GM19238 (cell line): ENCODE data around the gene SCGB1D2.

Experiments used
- DNase-seq: peaks from one replicate; pipeline ENCODE4 v3.0.0; 2011; ENCODE audit warnings: low spot score; ENCODE audit not compliant: insufficient read length

Gene SCGB1D2

GRCh38 chr11:62260261-62260953 lies 18.4 kb downstream of the SCGB1D2 start:
- DNase-seq: no peak

GRCh38 chr11:62264004-62264403 lies 22.0 kb downstream of the SCGB1D2 start:
- DNase-seq: no peak

- DNase-seq: no peak
These were observed 24.5 kb downstream of the SCGB1D2 start for GRCh38 chr11:62266558-62266957.

GRCh38 chr11:62267050-62267449 lies 25.0 kb downstream of the SCGB1D2 start:
- DNase-seq: no peak

GRCh38 chr11:62267576-62267975 lies 25.5 kb downstream of the SCGB1D2 start:
- no peak for DNase-seq

- no peak for DNase-seq
These were observed 27.7 kb downstream of the SCGB1D2 start, which contains the start of gene SCGB2A2 for GRCh38 chr11:62269654-62270278. Gene SCGB2A2, plus strand, starts transcription at chr11:62270158. Its CDS starts 59 bp downstream, at chr11:62270217.

- DNase-seq: no peak
These were observed 31.2 kb downstream of the SCGB1D2 start for GRCh38 chr11:62273284-62273683.

- no peak for DNase-seq
These were observed 31.8 kb downstream of the SCGB1D2 start for GRCh38 chr11:62273789-62274275.

- no peak for DNase-seq
These were observed 38.4 kb downstream of the SCGB1D2 start for GRCh38 chr11:62280452-62280851.
